ENCODE measurements around the gene WWP2. TPM values are rescaled to one million over a fixed set of nuclear protein-coding genes. Genes with fewer than 3 reads are reported as not detected.

The WWP2 gene
- total and polyA plus RNA-seq, 2 experiments from 2014 or later, result 18.5 to 19.0 TPM

DNA sequence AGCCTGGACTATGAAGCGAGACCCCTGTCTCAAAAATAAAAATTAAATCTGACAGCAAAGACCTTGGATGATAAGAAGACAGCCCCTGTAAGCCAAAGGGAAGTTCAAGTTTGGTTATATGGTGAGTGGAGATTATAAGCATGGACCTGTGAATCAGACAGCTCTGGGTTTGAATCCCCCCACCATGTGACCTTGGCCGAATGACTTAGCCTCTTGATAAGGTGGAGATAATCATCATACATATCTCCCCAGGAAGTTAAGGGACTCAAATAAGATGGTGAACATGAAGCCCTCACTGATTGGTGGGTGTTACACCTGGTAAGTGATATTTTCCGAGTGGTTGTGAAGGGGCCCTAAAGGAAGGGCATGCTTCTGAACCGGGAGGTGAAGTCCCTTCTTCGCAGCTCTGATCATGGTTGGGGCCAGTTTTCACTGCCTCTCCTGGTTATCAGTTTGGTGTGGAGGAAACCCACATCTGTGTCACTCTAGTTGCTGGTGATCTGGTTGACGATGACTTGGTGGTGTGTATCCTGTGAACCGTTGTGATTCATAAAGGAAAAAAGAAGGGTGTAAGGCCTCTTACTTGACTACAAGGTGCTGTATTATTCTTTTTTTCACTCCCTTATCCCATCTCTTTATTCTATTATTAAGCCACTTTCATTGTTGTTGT is 127.3 kb downstream of the WWP2 start:
- H2AFZ ChIP-seq, result no peak overlapping the region
- no peak for TF ChIP-seq EZH2 (IDR thresholded peaks at IDR 0.05; ENCODE audit: insufficient read depth, poor library complexity, severe bottlenecking)
- TF ChIP-seq EZH2phosphoT487 (IDR thresholded peaks at IDR 0.05; ENCODE audit: insufficient read depth, low read depth), result no peak
- H3K9me2 ChIP-seq (ENCODE audit: insufficient read depth), result no peaks in the 10 kb centered on the region
- H3K27ac ChIP-seq, result no peak overlapping the region
- H3K36me3 ChIP-seq (ENCODE audit: low read depth), result no peaks in the 10 kb centered on the region
- H3F3A ChIP-seq (ENCODE audit: insufficient read depth), result peaks cover 21% of the 10 kb centered on the region; the same call in 1 of the 2 replicates
- no peak overlapping the region for H3K4me3 ChIP-seq
- 88 to 95% methylated on average over 7 of the region's 7 CpGs for WGBS, 2 experiments (ENCODE audit: low coverage in 1 of 2, low lambda C conversion rate in 2 of 2, missing lambda C conversion rate in 2 of 2)
- no peaks in the 10 kb centered on the region for H4K20me1 ChIP-seq (ENCODE audit: insufficient read depth)
- no peaks in the 10 kb centered on the region for H3K79me2 ChIP-seq (ENCODE audit: insufficient read depth)
- no peaks in the 10 kb centered on the region for H3K27me3 ChIP-seq (replicated peaks; ENCODE audit: insufficient read depth)
- no peak overlapping the region for H3K4me2 ChIP-seq (ENCODE audit: unreplicated experiment)
- in situ Hi-C loops (cut with MboI), result no loop called here
- no peak overlapping the region for H3K9ac ChIP-seq
- peaks cover 10% of the 10 kb centered on the region for H3K4me1 ChIP-seq (ENCODE audit: insufficient read depth)
- H3K9me3 ChIP-seq (ENCODE audit: low read depth), result no peaks in the 10 kb centered on the region
- no peak for DNase-seq

- Histone ChIP-seq H3K4me1 (ENCODE audit: insufficient read depth) (peaks cover 10% of the 10 kb centered on the region), H3K27me3 (replicated peaks; ENCODE audit: insufficient read depth) (no peaks in the 10 kb centered on the region), H3K9me2 (ENCODE audit: insufficient read depth) (no peaks in the 10 kb centered on the region), H3K4me3 (no peak overlapping the region), H3K9me3 (ENCODE audit: low read depth) (no peaks in the 10 kb centered on the region), H3K4me2 (ENCODE audit: unreplicated experiment) (peak overlapping the region; percentile 18), H3K36me3 (ENCODE audit: low read depth) (no peaks in the 10 kb centered on the region), H4K20me1 (ENCODE audit: insufficient read depth) (no peaks in the 10 kb centered on the region), H2AFZ (peak overlapping the region; percentile 84), H3K27ac (peak overlapping the region; percentile 54), H3K9ac (peak overlapping the region; percentile 63), H3F3A (ENCODE audit: insufficient read depth) (peaks cover 21% of the 10 kb centered on the region; the same call in 1 of the 2 replicates), H3K79me2 (ENCODE audit: insufficient read depth) (no peaks in the 10 kb centered on the region)
- TF ChIP-seq EZH2 (IDR thresholded peaks at IDR 0.05; ENCODE audit: insufficient read depth, poor library complexity, severe bottlenecking), result no peak
- TF ChIP-seq EZH2phosphoT487 (IDR thresholded peaks at IDR 0.05; ENCODE audit: insufficient read depth, low read depth), result no peak
- peak; percentile 63 for DNase-seq
- in situ Hi-C loops (cut with MboI), result no loop called here
- WGBS, 2 experiments (ENCODE audit: low coverage in 1 of 2, low lambda C conversion rate in 2 of 2, missing lambda C conversion rate in 2 of 2), result 51% methylated on average over 17 of the region's 17 CpGs
These were observed 128.2 kb downstream of the WWP2 start for GRCh38 chr16:69890114-69890891.

DNA sequence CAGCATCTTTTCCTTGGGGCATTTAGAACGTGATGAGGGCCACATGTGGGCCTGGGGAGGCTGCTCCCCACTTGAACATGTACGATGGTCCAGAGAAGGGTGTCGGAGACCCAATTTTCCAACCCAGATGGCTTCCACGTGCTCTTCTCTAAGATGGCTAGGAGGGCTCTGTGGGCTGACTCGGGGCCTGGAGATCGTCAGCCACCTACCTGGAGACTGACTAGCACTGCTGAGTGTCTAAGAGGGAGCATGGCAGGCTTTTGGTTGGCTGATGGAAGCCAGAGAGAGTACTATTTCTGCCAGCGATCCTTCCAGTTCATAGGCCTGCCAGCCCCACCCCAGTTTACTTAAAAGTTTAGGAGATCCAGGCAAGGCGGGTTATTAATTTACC is 128.8 kb downstream of the WWP2 start:
- Histone ChIP-seq H3K9me2 (ENCODE audit: insufficient read depth) (no peaks in the 10 kb centered on the region), H3K4me2 (ENCODE audit: unreplicated experiment) (peak overlapping the region; percentile 18), H2AFZ (peak overlapping the region; percentile 84), H3K9me3 (ENCODE audit: low read depth) (no peaks in the 10 kb centered on the region), H3K27me3 (replicated peaks; ENCODE audit: insufficient read depth) (no peaks in the 10 kb centered on the region), H3K36me3 (ENCODE audit: low read depth) (no peaks in the 10 kb centered on the region), H3F3A (ENCODE audit: insufficient read depth) (peaks cover 21% of the 10 kb centered on the region; the same call in 1 of the 2 replicates), H3K9ac (peak overlapping the region; percentile 63), H3K27ac (peak overlapping the region; percentile 54), H3K4me1 (ENCODE audit: insufficient read depth) (peaks cover 10% of the 10 kb centered on the region), H3K4me3 (no peak overlapping the region), H4K20me1 (ENCODE audit: insufficient read depth) (no peaks in the 10 kb centered on the region), H3K79me2 (ENCODE audit: insufficient read depth) (no peaks in the 10 kb centered on the region)
- TF ChIP-seq EZH2phosphoT487 (IDR thresholded peaks at IDR 0.05; ENCODE audit: insufficient read depth, low read depth) (no peak), EZH2 (IDR thresholded peaks at IDR 0.05; ENCODE audit: insufficient read depth, poor library complexity, severe bottlenecking) (no peak)
- 26 to 31% methylated on average over 8 of the region's 8 CpGs for WGBS, 2 experiments (ENCODE audit: low coverage in 1 of 2, low lambda C conversion rate in 2 of 2, missing lambda C conversion rate in 2 of 2)
- in situ Hi-C loops (cut with MboI), result no loop called here
- no peak for DNase-seq

- Histone ChIP-seq H3K4me3 (no peak overlapping the region), H3K4me1 (ENCODE audit: insufficient read depth) (peaks cover 10% of the 10 kb centered on the region), H3K9me3 (ENCODE audit: low read depth) (no peaks in the 10 kb centered on the region), H3K79me2 (ENCODE audit: insufficient read depth) (no peaks in the 10 kb centered on the region), H3K27me3 (replicated peaks; ENCODE audit: insufficient read depth) (no peaks in the 10 kb centered on the region), H3F3A (ENCODE audit: insufficient read depth) (peaks cover 21% of the 10 kb centered on the region; the same call in 1 of the 2 replicates), H3K9ac (no peak overlapping the region), H3K4me2 (ENCODE audit: unreplicated experiment) (no peak overlapping the region), H3K36me3 (ENCODE audit: low read depth) (no peaks in the 10 kb centered on the region), H3K9me2 (ENCODE audit: insufficient read depth) (no peaks in the 10 kb centered on the region), H3K27ac (no peak overlapping the region), H4K20me1 (ENCODE audit: insufficient read depth) (no peaks in the 10 kb centered on the region), H2AFZ (no peak overlapping the region)
- in situ Hi-C loops (cut with MboI), result no loop called here
- 47 to 51% methylated on average over 2 of the region's 2 CpGs for WGBS, 2 experiments (ENCODE audit: low coverage in 1 of 2, low lambda C conversion rate in 2 of 2, missing lambda C conversion rate in 2 of 2)
- no peak for DNase-seq
- no peak for TF ChIP-seq EZH2phosphoT487 (IDR thresholded peaks at IDR 0.05; ENCODE audit: insufficient read depth, low read depth)
- TF ChIP-seq EZH2 (IDR thresholded peaks at IDR 0.05; ENCODE audit: insufficient read depth, poor library complexity, severe bottlenecking), result no peak
These were observed 130.2 kb downstream of the WWP2 start for GRCh38 chr16:69892378-69892777.
